GM03348 (cell line): ENCODE results near the gene GOLGA3.
"Not testable (repeated sequence)": the region's sequence is repeated elsewhere in the genome, so short reads cannot be mapped to it uniquely, and the experiment has no call there.

ENCODE experiments used
- DNase-seq: peaks from one replicate; pipeline ENCODE4 v3.0.0; 2012; ENCODE audit warnings: low spot score

The GOLGA3 gene

DNA sequence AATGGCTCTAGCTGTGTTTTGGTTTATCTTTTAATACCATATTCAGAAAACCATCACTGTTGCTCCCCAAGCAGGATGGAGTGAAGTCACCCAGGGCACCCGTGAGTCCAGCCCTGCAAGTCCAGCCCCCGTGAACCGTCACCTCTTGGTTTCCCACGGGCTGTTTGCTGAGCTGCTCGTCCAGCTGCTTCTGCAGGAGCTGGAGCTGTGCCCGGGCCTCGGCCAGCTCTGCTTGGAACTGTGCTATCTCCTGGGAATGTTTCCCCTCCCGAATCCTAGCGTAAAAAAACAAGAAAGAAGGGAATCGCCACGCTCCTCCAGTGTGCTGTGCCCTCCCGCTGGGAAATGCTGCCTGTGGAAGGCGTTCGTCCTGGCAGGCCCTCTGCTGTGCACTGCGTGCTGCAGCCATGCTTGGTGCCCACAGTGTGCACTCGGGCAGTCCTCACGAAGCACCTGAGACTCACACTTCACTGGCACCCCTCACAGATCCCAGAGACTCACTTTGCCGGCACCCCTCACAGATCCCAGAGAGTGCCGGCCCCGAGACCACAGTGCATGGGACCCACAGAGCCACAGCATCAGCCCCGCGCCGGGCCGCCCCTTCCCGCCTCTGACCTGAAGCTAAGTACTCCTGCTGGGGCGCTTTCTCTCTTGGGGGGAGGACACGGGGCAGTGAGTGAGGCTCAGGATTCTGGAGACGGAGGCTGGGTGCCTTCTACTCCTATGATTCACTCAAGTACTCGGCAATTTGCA is 51.7 kb downstream of the GOLGA3 start:
- no peak for DNase-seq

DNA sequence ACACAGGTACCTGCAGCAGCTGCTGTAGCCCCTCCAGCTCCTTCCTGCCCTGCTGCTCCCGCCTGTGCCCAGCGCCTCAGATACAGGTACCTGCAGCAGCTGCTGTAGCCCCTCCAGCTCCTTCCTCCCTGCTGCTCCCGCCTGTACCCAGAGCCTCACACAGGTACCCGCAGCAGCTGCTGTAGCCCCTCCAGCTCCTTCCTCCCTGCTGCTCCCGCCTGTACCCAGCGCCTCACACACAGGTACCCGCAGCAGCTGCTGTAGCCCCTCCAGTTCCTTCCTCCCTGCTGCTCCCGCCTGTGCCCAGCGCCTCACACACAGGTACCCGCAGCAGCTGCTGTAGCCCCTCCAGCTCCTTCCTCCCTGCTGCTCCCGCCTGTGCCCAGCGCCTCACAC is 52.4 kb downstream of the GOLGA3 start:
- DNase-seq, result not testable (repeated sequence)

DNA sequence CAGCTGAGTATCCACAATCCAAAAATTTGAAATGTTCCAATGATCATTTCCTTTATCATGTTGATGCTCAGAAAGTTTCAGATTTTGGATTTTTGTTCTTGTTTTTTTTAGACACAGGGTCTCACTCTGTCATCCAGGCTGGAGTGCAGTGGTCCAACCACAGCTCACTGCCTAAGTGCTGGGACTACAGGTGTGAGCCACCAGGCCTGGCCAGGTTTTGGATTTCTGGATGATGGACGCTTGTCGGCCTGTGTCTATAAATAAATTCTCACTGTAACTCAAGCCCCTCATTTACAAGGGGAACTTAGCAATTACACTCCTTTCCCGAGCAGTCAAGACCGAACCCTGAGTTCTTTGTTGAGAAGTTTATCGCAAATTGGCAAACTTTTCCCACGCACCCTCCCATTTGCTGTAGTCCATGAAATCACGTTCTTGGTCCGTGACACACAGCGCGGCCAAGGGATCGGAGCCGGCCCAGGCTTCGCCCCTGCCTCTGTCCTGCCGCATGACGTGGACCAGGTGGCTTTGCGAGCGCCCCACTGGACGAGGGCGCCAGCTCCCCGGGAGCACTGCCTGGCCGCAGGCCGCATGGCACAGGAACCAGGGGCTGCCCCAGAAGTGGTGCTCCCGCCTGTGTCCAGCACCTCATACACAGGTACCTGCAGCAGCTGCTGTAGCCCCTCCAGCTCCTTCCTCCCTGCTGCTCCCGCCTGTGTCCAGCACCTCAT is 53.0 kb downstream of the GOLGA3 start:
- no peak for DNase-seq

DNA sequence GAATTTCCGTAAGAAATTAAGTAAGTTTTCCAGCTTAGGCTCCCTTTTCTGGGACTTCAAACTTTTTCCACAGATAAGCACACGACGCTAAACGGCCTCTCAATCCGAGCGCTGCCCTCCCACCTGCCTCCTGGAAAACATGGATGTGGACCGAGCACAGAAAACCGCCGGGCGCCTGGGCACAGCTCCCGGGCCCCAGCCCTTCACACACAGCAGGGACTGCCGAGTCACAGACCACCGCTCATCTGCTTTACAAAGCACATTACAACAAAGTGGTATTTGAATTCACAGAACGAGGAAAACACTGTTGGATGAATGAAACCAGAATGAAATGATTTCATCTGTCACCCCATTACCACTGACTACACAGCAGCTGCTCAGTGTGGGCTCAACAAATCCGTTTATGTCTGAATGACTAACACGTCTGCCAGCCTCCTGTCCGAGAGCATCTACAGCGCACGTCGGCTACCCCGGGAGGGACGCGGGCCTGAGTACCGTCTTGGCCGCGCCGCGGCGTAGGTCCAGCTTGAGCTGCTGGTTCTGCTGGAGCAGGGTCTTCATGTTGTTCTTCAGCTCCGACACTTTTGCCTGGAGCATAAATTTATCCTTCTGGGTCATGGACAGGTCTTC is 53.9 kb downstream of the GOLGA3 start:
- no peak for DNase-seq

DNA sequence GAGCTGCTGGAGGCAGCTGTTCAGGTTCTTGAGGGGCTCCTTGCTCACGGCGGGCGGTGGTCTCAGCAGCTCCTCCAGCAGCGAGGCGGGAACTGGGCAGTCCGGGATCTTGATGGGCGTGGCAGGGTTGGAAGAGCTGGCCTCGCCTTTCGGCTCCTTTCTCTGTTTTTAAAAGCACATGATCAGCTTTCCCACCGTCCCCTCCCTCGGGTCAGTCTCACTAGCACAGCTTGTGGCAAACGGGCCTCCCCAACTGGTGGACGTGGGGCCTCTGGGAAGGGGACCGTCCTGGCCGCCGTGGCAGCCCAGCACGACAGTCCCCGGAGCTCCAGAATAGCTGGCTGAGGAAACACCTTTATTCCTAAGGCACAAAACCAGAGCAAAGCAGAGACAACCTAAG is 54.5 kb downstream of the GOLGA3 start:
- DNase-seq, result no peak

DNA sequence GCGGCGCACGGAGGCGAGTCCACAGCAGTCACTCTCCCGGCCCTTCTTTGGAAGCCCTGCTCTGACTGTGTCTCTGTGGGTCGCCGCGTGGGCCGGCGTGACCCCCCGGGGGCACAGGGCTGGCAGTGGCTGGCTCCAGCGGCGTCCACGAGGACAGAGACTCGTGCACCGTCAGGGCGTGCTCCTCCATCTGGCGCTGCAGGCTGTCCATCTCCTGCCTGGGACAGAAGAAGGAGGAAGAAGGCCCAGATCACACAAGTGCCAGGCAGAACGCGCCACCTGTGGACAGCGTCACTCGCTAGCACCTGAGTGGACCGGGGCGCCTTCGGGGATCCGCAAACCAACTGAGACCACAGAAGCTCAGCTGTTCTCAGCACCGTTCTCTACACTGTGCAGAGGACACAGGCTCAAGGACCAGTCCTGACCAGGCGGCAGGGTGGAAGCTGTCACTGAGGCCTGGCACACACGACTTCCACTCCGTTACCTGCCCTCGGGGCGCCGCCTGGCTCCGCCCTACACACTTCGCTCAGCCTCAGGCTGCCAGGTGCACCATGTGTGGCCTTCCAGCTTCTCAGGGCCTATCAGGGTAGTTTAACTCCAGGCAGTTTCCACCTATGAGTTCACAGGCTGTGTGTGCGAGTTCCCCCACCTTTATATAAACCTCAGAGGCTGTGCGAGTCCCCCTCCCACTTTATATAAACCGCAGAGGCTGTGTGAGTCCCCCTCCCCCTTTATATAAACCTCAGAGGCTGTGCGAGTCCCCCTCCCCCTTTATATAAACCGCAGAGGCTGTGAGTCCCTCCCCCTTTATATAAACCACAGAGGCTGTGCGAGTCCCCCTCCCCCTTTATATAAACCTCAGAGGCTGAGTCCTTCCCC is 55.4 kb downstream of the GOLGA3 start:
- no peak for DNase-seq

DNA sequence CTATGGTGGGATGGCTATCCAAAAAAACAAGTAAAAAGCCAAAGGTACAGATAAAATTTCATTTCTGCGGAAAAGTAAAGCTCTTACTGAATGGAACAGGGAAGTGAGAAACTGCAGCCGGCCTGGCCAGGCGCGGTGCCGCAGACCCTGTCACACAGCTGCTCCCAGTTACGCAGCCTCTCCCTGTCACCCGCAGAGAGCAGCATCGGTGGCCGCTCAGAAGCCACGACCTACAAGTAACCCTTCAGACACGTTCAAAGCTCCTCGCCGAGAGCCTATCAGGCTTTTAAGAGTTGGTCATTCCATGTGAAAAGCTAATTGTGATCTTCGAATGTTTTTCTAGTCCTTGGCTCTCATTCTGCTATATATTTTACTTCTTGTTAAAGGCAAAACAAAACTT is 56.1 kb downstream of the GOLGA3 start:
- no peak for DNase-seq

DNA sequence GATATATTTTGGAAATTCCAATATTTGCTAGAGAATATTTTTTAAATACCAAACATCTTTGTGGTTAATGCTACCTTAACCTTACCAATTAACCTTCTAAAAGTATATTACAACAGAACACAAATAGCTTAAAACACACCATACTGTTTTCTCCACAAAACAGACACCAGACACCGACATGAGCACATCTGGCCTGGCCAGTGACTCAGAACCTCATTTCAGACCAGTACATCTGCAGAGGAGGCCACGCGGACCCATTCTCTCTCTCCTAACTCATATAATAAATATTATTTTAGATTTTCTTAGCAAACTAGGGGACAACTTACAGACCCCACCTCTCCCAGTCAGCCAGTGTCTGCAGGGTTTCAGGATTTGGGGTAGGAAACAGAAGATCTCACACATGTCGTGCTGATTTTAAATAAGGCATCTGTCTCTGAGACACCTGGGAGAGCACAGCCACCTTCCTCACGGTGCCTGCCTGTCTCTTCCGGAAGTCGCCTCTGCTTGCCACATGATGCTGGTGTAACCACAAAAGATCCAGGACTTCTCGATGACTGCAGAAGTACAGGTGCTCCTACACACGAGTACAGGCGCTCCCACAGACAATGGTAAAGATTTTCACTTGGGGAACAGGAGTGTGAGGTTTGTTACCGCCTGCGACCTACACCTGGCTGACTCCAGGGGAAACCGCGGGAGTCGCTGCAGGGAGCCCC is 57.4 kb downstream of the GOLGA3 start:
- DNase-seq, result peak; percentile 58

DNA sequence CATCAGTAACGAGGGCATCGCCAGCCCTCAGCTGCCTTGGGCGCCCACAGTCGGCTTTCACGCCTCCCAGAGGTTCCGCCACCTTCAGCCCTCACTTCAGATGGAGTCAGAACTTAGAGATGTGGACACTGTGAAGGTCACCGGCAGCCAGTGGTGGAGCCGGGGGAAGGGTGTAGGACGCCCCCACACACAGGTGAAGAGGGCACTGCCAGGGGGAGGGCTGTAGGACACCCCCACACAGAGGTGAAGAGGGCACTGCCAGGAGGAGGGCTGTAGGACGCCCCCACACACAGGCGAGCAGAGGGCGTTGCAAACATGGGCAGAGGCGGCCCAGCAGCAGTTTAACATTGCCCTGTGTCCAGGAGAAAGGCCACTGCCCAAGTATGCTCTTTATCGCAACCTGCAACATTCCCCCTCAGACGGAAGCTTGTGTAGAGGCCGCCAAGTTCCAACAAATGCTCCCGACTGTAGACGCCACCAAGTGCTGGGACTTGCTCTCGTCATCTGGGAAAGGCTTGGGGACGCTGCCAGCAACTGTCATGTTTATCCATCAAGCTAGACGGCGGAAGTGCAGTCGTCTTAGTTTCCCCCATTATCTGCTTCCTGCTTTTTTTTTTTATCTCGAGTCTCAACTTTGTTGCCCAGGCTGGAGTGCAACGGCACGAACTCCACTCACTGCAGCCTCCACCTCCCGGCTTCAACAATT is 62.1 kb downstream of the GOLGA3 start:
- peak; percentile 38 for DNase-seq

DNA sequence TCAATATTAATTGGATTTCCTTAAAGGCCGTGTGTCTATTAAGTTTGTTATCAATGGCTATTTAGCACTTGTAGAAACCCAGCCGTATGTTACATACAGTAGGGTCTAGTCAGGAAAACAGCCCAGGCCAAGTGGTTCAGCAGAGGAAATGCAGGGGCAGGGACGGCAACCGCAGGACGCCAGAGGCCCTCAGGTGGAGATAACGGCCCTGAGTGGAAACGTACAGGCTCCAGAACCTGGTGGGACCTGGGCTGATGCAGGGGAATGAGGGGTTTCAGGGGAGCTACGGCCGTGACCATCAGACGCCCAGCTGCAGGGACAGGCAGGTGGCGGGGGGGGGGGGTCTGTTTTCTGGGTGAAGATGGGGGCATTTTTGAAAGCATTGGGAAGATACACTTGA is 63.3 kb downstream of the GOLGA3 start:
- no peak for DNase-seq

DNA sequence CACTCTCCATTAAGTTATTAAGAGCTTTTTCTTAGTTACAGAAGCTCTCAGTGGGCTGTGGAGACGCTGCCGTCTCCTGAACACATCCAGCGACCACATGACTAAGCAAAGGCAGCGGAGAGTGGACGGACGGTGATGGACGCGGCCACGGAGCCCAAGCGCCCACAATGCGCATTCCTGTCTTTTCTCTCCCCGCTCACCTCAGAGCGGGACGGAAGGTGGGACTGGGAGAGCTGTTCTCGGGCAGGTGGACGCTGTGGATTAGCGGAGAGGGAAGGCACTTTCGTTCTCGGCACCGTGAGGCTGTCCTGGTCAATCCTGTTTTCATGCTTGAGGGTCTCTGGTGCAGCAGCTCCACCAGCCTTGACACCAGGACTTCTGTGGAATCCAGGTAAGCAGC is 64.4 kb downstream of the GOLGA3 start:
- no peak for DNase-seq

DNA sequence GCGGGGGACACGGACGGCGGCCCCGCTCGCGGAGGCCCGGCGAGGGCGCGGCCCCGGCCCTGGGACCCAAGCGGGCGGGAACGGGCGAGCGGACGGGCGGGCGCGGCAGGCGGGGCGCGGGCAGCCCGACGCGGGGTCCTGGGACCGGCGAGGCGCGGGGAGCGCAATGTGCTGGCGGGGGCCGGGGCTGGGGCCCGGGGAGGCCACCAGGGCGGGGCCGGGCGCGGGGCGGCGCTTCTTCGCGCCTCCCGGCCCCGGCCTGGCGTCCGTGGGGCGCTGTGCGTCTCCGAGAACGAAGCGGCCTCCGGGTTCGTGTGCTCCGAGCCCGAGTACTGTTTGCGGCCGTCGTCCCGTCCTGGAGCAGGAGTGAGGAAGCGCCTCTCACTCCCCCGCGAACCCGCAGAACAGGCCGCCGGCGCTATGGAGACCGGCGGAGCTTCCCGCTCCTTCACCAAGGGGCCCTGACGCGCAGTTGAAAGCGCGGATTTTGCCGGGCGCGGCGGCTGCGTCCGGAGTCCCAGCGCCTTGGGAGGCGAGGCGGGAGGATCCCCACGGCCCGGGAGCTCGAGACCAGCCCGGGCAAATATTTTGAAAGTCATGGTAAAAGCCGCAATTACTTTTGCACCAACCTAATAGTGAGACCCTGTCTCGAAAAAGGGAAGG is 66.6 kb downstream of the GOLGA3 start:
- DNase-seq, result peak; percentile 99

DNA sequence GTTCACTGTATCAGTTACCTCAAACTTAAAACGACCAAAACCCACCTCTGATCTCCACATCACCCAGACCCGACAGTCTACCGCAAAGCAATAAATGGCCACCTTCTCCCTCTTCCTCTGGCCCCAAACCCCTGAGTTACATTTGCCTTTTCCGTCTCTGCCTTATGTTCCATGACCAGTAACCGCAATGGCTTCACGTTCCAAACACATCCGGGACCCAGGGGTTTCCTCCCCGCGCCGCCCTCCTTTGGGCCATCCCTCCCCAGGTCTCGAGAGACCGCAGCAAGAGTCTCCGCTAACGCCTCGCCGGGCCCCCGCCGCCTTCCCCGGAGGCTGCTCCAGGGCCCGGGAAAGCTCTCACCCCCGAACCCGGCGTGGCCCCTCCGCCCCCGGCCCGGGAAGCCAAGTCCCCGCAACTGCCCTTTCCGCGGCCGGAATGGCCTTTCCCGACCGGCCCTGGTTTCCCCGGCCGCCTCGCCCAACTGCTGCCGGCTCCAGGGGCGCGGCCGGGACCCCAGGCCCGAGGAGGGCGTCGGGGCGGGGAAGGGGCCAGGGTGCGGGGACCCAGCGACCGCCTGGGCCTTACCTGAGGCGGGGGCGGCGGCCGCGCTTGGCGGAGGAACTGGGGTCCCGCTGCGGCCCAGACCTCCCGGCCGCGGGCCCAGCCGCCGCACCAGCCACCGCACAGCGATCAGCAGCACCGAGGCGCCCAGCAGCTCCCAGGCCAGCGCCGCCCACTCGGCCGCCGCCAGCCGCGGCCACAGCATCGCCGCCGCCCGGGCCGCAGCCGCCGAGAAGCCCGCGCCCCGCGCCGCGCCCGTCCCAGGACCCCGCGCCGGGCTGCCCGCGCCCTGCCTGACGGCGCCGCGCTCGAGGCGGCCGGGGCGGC is 67.4 kb downstream of the GOLGA3 start, which contains the start of gene ANKLE2:
TSS of gene ANKLE2 (minus strand) at position 801 of the 889 bp plus-strand sequence. CDS start at position 767, 34 bp downstream.
- DNase-seq, result peak; percentile 91

DNA sequence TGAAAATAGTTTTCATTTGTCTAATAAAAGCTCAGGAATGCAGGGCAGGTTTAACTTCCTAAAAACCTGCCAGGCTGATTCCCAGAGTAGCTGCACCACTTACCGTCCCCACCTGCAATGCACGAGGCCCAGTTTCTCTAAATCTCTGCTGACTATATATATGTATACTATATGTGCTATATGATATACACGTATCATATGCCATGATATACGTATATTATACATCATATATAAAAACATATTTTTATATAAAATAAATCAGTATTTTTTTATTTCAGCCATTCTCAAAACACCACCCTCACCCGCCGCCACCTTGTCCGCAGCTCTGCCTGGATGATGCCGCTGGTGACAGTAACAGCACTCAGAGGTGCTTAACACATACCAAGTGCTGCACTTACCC is 69.3 kb downstream of the GOLGA3 start:
- no peak for DNase-seq

DNA sequence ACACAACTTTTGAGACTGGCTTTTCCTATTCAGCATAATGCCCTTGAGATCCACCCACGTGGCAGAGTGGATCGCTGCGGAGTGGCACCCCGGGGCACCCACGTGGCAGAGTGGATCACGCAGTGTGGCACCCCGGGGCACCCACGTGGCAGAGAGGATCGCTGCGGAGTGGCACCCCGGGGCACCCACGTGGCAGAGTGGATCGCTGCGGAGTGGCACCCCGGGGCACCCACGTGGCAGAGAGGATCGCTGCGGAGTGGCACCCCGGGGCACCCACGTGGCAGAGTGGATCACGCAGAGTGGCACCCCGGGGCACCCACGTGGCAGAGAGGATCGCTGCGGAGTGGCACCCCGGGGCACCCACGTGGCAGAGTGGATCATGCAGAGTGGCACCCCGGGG is 69.8 kb downstream of the GOLGA3 start:
- DNase-seq, result not testable (repeated sequence)

DNA sequence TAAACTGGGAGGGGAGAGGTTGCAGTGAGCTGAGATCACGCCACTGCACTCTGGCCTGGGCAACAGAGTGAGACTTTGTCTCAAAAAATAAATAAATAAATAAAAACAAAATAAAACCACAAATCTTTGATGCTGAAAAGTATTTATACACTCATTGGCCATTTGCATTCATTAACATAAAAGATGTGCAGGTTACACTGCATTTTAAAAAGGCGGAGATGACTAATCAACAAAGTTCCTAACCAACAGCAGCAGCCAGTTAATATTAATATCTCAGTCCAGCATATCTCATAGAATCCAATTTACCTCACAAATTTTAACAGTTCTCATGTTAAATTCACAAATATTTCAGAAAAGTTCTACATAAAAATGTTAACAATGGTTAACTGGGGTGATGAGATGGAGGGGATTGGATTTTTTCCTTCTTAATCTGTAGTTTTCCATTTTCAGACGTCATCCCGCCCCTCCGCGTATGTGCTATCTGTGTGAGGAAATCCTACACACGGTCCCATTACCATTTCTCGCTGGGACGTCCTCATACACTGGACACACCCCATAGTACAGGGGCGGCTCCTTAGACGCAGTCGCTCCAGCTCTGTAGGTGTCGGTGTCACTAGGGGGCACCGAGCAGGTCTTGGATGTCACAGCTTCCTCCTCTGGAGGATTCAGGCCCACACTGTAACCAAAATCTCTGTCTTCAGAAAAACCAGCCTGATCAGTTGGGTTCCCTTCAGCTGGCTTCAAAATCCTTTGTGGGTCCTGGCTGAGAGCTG is 74.3 kb downstream of the GOLGA3 start:
- DNase-seq, result no peak

DNA sequence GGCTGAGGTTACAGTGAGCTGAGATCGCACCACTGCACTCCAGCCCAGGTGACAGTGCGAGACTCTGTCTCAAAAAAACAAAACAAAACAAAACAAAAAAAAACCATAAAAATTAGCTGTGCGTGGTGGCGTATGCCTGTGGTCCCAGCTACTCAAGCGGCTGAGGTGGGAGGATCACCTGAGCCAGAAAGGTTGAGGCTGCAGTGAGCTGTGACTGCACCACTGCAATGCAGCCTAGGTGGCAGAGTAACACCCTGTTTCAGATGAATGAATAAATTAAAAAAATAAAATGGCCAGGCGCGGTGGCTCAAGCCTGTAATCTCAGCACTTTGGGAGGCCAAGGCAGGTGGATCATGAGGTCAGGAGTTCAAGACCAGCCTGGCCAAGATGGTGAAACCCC is 75.0 kb downstream of the GOLGA3 start:
- not testable (repeated sequence) for DNase-seq

DNA sequence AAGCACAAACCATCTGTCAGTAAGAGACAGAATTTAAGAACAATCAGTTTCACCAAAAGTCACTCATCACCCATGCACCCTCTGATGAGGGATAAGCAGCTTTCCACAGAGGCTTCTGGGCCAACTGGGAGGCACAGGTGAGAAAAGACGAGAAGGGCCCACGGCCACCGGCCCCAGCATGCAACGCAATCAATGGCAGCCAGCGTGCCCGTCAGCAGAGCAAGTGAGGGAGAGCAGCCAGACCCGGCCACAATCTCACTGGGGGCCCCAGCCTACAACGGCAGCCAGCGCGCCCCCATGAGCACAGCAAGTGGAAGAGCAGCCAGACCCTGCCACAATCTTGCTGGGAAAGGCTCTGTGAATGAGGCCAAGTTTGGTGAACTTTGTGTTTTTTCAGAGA is 80.3 kb downstream of the GOLGA3 start:
- no peak for DNase-seq
